ENCODE measurements around the gene GJB2.

GJB2 gene

GRCh38 chr13:20141238-20142022 is 51.3 kb downstream of the GJB2 start:
- DNase-seq, result no peak

- DNase-seq, result no peak
These were observed 52.3 kb downstream of the GJB2 start for GRCh38 chr13:20140487-20140886.

GRCh38 chr13:20137875-20138274 is 54.9 kb downstream of the GJB2 start:
- no peak for DNase-seq

All from suppressor macrophage (primary cell).